Measurements from ENCODE around the gene SCP2D1.
"Not testable (repeated sequence)": the region's sequence is repeated elsewhere in the genome, so short reads cannot be mapped to it uniquely, and the experiment has no call there.

Gene SCP2D1

GRCh38 chr20:18813483-18813882 is at the start of gene SCP2D1:
Gene SCP2D1 (plus strand): TSS chr20:18813783. CDS start chr20:18813816, 33 bp downstream.
- DNase-seq: no peak

GRCh38 chr20:18767676-18768075 is 45.9 kb upstream of the SCP2D1 start:
- DNase-seq: no peak

GRCh38 chr20:18773566-18773965 is 40.0 kb upstream of the SCP2D1 start:
- DNase-seq: no peak

GRCh38 chr20:18774207-18774606 is 39.4 kb upstream of the SCP2D1 start:
- no peak for DNase-seq

DNA sequence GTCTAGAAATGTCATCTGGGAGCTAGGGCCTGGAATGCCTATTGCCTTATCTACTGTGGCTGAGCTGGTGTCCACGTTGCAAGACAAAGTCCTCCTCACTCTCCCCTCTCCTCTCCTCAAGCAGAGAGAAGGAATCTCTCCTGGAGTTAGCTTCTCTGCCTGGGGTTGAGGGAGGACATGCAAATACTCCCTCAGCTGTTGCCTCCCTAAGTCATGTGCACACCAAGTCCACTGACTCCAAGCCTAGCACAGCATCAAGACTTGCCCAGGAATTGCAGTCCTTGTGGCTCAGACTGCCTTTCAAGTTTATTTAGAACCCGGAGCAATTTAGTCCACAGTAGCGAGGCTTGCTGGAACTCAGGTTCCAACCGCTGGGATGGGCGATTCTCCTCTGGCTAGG is 38.0 kb upstream of the SCP2D1 start:
- DNase-seq: no peak

DNA sequence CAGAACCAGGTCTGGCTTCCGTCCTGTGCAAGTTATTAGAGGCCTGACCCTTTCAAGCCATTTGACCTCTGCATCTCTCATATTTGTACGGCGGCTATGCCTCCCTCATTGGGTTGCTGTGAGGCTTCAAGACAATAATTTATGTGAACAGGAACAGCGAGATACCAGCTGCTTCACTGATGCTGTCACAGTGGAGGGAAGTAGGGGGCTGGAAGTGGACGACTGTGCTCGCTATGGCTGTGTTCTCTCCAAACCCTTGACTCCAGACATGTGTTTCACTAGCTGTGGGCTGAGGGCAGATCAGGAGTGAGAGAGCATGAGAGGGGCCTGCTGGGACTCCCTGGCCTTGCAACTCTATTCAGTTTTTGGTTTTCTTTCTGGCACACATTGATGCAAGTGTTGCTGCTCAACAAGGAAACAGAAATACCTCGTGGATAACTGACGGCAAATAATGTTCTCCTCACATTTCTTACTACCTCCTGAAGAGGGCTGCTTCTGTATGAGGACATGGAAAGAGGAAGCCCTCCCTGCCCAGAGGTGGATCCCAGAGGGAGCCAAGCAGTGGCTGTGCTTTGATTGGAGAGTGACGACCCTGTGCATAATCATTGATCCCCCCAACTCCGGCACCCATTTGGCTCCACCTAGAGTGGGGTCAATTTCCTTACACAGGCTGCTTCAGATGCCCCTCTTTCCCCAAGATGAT is 34.7 kb upstream of the SCP2D1 start:
- no peak for DNase-seq

- no peak for DNase-seq
Observed at GRCh38 chr20:18780385-18781130, 33.0 kb upstream of the SCP2D1 start.

GRCh38 chr20:18781509-18781908 is 32.1 kb upstream of the SCP2D1 start:
- DNase-seq: no peak

DNA sequence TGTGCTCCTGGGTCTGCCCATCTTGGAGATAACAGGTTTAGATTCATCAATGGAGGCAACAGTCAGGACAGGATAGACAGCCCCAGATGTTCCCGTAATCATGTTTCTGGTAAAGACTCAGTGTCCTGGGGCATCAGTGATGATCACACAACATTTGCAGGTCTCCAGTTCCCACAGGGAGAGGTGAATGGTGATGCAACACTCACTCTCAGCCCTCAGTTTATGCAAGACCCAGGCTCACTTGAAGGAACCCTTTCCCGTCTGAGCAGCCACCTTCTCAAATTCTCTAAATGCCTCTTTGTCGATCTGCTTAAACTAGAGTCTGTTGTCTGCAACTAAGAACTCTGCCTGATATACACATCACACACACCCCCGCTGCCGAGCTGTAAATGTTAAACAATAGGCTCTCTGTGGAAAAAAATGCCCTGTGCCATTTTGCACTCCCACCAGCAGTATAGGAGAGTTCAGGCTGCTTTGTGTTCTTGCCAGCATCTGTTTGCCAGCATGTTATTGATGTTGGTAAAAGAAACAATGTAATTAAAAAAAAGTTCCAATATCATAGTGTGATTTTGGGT is 30.1 kb upstream of the SCP2D1 start:
- DNase-seq: no peak

GRCh38 chr20:18787046-18787445 is 26.5 kb upstream of the SCP2D1 start:
- DNase-seq: not testable (repeated sequence)

- no peak for DNase-seq
Observed at GRCh38 chr20:18788021-18788420, 25.6 kb upstream of the SCP2D1 start.

DNA sequence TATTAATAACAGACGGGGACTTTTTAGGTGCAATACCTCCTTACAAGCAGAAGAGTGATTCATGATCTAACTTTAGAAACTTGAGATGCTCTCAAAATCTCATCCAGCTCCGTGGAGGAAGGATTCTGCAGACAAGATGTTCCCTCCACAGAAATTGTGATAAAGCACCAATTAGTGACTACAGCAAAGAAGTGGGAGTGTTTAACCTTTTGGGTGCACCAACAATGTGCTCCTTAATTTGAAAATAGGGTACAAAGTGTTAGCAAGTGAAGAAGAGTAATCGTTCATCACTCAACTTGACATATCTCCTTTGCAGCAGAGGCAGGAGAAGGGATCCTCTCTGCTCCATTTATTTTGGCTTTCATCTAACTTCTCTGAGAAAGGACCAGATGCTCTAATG is 22.8 kb upstream of the SCP2D1 start:
- no peak for DNase-seq

- DNase-seq: peak; percentile 85
Observed at GRCh38 chr20:18793625-18794427, 19.8 kb upstream of the SCP2D1 start.

DNA sequence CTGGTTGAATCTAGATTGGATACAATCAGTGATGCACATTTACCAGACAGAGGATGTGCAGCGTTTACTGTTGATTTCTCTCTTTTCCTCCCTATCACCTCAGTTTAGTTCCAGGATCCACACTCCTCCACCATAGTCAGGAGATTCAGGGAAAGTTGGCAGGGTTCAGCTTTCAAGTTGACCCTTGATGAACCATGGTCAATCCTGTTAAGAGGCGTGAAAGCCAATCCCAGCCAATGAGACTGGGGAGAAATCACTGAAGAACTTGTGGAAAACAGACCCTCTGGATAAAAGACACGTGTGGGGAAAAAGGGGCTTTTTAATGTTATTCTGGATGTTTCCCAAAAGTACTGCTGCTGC is 19.2 kb upstream of the SCP2D1 start:
- no peak for DNase-seq

- no peak for DNase-seq
Observed at GRCh38 chr20:18795366-18795765, 18.2 kb upstream of the SCP2D1 start.

DNA sequence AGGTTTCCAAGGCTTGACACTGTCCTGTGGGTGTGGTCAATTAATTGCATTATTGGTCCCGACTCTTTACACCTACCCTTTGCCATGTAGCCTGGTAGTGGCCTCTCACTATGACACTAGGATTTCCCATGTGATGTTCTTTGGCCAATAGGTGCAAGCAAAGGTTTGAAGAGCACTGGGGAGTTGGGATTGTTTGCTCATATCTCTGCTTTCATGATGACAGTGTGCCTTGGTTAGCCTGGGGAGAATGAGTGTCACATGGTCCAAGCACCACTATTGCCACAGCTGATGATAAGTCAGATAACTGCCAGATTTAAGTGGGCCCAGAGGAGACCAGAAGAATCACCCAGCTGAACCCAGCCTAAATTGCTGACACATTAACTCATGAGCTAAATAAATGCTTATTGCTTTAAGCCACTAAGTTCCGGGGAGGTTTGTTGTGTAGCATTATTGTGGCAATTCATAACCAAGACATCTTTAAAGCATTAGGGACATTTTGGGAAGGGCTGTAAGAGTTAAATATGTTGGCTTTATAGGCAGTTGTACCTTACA is 17.2 kb upstream of the SCP2D1 start:
- no peak for DNase-seq

- no peak for DNase-seq
Observed at GRCh38 chr20:18801516-18801915, 12.1 kb upstream of the SCP2D1 start.

DNA sequence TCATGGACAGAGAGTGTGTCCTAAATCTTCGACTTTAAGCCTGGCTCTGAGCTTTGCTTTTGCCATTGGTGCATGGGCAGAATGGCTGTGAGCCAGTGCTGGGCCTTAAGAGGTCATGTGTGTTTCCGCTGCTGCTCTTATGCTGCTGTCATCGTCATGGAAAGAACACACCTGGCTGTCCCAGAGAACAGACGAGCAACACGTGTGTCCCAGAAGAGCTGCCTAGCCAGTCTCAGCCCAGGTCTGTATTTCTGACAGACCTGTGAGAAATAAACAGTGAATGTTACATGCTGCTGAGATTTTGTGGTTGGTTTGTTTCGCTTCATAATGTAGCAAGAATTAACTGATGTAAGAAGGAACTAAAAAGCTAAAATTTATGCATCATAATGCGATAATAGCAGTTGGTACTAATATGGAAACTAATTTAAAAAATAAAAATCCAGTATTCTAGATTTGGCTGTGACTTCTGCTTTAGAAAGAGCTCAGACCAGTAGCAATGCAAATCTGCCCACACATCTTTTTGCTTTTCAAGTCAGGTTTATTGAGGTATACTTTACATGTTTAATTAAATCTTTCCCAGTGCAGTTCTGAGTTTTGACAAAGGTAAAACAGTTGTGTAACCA is 11.5 kb upstream of the SCP2D1 start:
- DNase-seq: no peak

DNA sequence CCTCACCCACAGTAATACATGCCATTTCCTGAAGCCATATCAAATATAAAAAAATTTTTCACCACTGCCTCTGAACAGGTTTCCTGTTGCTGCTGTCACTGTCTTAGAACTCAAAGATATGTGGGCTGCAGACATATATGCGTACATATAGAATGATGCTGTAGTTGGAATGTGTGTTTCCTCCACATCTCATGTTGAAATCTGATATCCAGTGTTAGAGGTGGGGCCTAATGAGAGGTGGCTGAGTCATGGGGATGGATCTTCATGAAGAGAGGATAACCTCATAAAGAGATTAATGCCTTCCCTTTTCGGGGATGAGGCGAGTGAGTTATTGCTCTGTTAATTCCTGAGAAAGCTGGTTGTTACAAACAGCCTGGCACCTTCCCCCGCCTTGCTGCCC is 7.7 kb upstream of the SCP2D1 start:
- DNase-seq: no peak

DNA sequence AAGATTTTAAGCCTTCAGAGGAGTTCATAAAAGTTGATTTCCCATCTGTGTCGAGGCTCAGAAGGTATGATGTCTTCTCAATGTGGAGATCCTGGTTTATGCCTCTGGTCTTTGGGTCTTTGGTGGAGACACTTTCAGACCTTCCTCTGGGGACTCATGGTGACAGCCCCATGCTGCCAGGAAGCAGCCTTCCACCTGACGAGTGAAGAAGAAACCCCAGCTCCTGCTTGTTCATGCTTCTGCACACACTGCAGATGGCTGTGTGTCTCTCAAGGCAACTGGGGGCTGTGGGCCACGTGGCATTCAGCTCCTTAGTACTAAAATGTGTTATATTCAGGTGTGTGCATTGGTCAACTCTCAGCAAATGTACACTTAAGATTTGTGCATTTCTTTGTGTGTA is 4.9 kb upstream of the SCP2D1 start:
- no peak for DNase-seq

DNA sequence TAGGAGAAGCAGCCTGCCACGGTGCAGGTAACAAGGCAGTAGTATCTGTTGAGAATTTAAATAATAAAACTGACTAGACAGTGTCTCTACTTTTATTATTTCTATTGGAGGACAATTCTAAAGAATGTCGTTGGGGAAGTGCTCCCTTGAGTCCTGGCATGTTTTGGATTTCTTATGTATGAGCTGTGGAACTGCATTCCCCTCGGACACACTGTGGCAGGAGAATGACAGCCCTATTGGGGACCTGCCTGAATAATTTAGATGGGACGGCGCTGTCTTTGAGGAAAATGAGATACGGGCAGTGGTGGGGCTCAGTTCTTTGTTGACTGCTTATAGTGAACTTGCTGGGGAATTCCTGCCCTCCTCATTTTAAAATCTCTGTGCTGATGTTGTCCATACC is 2.4 kb upstream of the SCP2D1 start:
- no peak for DNase-seq

GRCh38 chr20:18811904-18812303 is 1.7 kb upstream of the SCP2D1 start:
- DNase-seq: no peak

Measured in NCI-H1048 (cell line).